ENCODE data around the gene NFATC2IP. TPM values are rescaled to one million over a fixed set of nuclear protein-coding genes. Genes with fewer than 3 reads are reported as not detected.

The NFATC2IP gene
- total and polyA plus RNA-seq, 2 of the 8 experiments (the other 6 are each of a cell fraction or from before 2014, with no cell fraction given): 54.4 to 71.5 TPM

DNA sequence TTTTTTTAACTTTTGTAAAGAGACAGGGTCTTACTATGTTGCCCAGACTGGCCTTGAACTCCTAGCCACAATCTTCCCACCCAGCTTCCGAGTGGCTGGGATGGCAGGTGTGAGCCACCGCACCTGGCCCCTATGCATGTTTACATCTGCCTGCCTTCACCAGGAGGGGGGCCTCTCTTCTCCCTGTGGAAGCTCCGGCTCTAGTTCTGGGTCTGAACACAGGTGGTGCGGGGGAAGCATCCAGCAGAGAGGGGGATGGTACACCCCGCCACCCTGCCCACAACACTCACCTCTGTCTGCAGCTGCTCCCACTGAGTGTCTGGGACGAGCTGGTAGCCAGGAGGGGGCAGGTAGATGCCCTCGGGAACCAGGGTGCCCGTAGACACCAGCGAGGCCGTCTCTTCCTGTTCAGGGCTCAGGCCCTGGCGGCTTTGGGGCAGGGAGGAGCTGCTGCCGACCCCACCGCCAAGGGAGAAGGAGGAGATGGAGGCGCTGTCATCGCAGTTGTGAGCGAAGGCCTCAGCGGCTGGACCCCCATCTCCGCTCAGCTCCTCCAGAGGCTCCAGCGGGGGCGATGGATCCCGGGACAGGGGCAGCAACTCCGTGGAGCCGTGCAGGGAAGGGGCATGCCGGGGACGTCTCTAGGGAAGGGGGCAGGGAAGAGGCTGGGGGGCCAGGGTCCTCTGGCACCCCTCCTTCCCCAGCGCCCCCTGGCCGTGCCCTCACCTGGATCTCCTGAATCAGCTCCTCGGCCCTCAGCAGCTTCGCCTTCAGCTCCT is 36.6 kb upstream of the NFATC2IP start (continued):
- TF ChIP-seq KDM1A (IDR thresholded peaks at IDR 0.05; ENCODE audit: borderline replicate concordance, low read length) (no peak), HDAC2 (IDR thresholded peaks at IDR 0.05; ENCODE audit: borderline replicate concordance in 1 of 2, low read depth in 2 of 2, low read length in 2 of 2) (no peak)

All from H1 (cell line).